HL-60 (cell line): ENCODE data around the gene POFUT1.

Experiments used
- DNase-seq, 2 experiments: peaks; one replicate each; pipeline ENCODE4 v3.0.0-alpha.2; 2010 to 2020; ENCODE audit warnings: low read depth in 1 of 2, low spot score in 1 of 2
- H3K27ac ChIP-seq: fragments of 250-450 bp; sonication (Bioruptor Pico); replicated peaks from 2 replicates; pipeline ENCODE4 v1.5.1; 2020; ENCODE audit warnings: mild to moderate bottlenecking, moderate library complexity
- H3K27me3 ChIP-seq: fragments of 250-450 bp; sonication (Bioruptor Pico); 2 replicates; pipeline ENCODE4 v1.5.1; 2021; ENCODE audit warnings: mild to moderate bottlenecking, moderate library complexity; ENCODE audit not compliant: insufficient read depth, poor library complexity, severe bottlenecking
- H3K4me3 ChIP-seq: replicated peaks from 2 replicates; pipeline ENCODE4 v1.5.1; 2011; ENCODE audit warnings: mild to moderate bottlenecking, control low read depth, low read length; ENCODE audit not compliant: insufficient read depth
- GABPA ChIP-seq: IDR thresholded peaks from 2 replicates; pipeline ENCODE4 v1.6.1; 2012; ENCODE audit warnings: low read depth
- POLR2AphosphoS5 ChIP-seq: IDR thresholded peaks from 2 replicates; pipeline ENCODE4 v1.6.1; 2012; ENCODE audit warnings: low read depth
- REST ChIP-seq: IDR thresholded peaks from 2 replicates; pipeline ENCODE4 v1.6.1; 2012; ENCODE audit warnings: low read depth; ENCODE audit not compliant: insufficient replicate concordance
- SPI1 ChIP-seq: IDR thresholded peaks from 2 replicates; pipeline ENCODE4 v1.6.1; 2012; ENCODE audit warnings: low read depth, mild to moderate bottlenecking, borderline replicate concordance
- TF ChIP-seq, protein P1 (sequence below): IDR thresholded peaks from one replicate; pipeline ENCODE4 v1.5.1; 2011; ENCODE audit warnings: low read length, control low read depth, inconsistent platforms; ENCODE audit not compliant: insufficient read depth

The POFUT1 gene

DNA sequence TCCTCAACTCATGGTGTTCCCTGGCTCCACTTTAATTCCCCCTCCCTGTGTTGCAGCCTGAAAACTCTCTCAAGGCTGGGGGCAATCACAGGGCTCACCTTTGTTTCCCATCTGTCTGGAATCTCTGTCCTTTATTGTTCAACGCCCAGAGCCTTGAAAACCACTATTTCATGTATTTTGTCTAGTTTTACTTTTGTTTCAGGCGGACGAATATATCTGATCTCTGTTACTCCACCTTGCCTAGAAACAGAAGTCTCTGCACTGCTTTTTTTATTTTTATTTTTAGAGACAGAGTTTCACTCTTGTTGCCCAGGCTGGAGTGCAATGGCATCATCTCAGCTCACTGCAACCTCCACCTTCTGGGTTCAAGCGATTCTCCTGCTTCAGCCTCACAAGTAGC lies 27.7 kb upstream of the POFUT1 start:
- DNase-seq = no peak
- H3K27me3 ChIP-seq = no peaks in the 10 kb centered on the region
- no peak for TF ChIP-seq GABPA
- TF ChIP-seq POLR2AphosphoS5 = no peak
- TF ChIP-seq, protein P1, sequence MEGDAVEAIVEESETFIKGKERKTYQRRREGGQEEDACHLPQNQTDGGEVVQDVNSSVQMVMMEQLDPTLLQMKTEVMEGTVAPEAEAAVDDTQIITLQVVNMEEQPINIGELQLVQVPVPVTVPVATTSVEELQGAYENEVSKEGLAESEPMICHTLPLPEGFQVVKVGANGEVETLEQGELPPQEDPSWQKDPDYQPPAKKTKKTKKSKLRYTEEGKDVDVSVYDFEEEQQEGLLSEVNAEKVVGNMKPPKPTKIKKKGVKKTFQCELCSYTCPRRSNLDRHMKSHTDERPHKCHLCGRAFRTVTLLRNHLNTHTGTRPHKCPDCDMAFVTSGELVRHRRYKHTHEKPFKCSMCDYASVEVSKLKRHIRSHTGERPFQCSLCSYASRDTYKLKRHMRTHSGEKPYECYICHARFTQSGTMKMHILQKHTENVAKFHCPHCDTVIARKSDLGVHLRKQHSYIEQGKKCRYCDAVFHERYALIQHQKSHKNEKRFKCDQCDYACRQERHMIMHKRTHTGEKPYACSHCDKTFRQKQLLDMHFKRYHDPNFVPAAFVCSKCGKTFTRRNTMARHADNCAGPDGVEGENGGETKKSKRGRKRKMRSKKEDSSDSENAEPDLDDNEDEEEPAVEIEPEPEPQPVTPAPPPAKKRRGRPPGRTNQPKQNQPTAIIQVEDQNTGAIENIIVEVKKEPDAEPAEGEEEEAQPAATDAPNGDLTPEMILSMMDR = no peak
- no peak for TF ChIP-seq SPI1
- TF ChIP-seq REST = no peak
- no peak overlapping the region for H3K4me3 ChIP-seq
- no peak overlapping the region for H3K27ac ChIP-seq

DNA sequence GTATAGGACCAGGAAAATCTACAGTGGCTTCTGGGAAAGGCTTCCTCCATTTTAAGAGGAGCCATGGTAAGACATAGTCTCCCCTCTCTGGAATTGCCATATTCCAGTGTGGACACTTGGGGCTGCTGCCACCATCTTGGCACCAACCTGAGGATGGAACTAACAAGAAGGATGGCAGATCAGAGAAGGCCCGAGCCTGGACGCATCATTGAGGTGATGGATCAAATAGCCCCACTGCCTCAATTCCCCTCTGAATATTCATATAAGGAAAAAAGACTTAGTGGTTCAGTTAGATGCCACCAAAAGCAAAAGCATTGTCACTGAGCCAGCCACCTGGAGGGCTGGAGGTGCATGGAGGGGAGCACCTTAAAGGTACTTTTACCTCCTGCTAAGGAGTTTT lies 26.1 kb upstream of the POFUT1 start:
- no peak for TF ChIP-seq POLR2AphosphoS5
- no peak for TF ChIP-seq REST
- no peak for TF ChIP-seq SPI1
- no peak for TF ChIP-seq GABPA
- TF ChIP-seq, protein P1 = no peak
- H3K27me3 ChIP-seq = no peaks in the 10 kb centered on the region
- DNase-seq = no peak
- no peak overlapping the region for H3K27ac ChIP-seq
- H3K4me3 ChIP-seq = no peak overlapping the region

DNA sequence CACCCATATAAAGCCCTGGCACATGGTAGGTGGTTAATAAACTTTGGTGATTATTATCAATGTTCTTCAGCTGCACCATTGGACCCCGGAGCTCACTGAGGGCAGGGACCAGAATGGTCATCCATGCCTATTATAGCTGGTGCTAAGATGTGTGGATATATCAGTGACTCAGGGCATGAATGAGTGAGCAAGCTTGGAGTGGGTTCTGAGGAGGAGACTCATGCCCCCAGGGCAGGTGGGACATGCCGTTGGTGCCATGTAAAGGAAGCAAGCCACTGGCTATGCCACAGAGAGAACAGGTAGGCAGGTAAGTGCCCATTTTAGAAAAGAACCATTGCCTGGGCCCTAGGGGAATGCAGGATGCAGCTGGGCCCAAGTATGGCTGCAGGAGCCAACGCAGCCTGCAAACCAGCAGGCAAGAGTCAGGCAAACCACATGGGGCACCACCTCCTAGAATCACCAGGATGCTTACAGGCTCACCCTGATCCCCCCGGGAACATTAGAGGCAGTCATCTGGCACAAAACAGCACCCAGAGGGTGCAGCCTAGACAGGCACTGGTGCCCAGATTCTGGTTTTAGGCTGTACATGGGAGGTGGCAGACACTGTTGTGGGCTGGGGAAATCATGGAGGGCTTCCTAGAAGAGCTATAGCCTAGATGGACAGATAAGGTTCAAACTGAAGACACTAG lies 23.6 kb upstream of the POFUT1 start:
- DNase-seq = no peak
- Histone ChIP-seq H3K27me3 (no peaks in the 10 kb centered on the region), H3K4me3 (no peak overlapping the region), H3K27ac (no peak overlapping the region)
- TF ChIP-seq, protein P1 = no peak
- TF ChIP-seq REST (no peak), SPI1 (no peak), POLR2AphosphoS5 (no peak)
